ENCODE results near the gene MESD. TPM values are rescaled to one million over a fixed set of nuclear protein-coding genes. Genes with fewer than 3 reads are reported as not detected.

Gene MESD
- polyA plus RNA-seq, 1 donor from 2014 or later: 16.3 TPM

GRCh38 chr15:80929225-80929624 is 60.4 kb downstream of the MESD start:
- H3K79me2 ChIP-seq (replicated peaks; ENCODE audit: insufficient read depth, low read length): no peaks in the 10 kb centered on the region
- H3K9me3 ChIP-seq (ENCODE audit: low read length): no peaks in the 10 kb centered on the region
- H3F3A ChIP-seq (ENCODE audit: insufficient read depth, low read length, poor library complexity, severe bottlenecking): no peaks in the 10 kb centered on the region
- H3K27ac ChIP-seq (ENCODE audit: low read length): no peak overlapping the region
- H4K20me1 ChIP-seq (ENCODE audit: insufficient read depth): no peaks in the 10 kb centered on the region
- H3K9ac ChIP-seq (ENCODE audit: low read length): no peak overlapping the region
- no peak overlapping the region for H3K4me3 ChIP-seq (ENCODE audit: low read length)
- no peaks in the 10 kb centered on the region for H3K36me3 ChIP-seq (ENCODE audit: insufficient read depth, low read length)
- no peak overlapping the region for H3K4me2 ChIP-seq (ENCODE audit: low read length)
- no peak for TF ChIP-seq CTCF (IDR thresholded peaks at IDR 0.05; ENCODE audit: poor library complexity, severe bottlenecking)
- TF ChIP-seq EZH2 (IDR thresholded peaks at IDR 0.05; ENCODE audit: borderline replicate concordance, insufficient read depth, low read length, poor library complexity, severe bottlenecking): no peak
- TF ChIP-seq TAF1 (IDR thresholded peaks at IDR 0.05; ENCODE audit: low read depth): no peak
- no peak for TF ChIP-seq REST (IDR thresholded peaks at IDR 0.05; ENCODE audit: borderline replicate concordance)
- no peak overlapping the region for H2AFZ ChIP-seq (ENCODE audit: low read depth, low read length)
- no peaks in the 10 kb centered on the region for H3K9me2 ChIP-seq (ENCODE audit: insufficient read depth, low read length)
- H3K27me3 ChIP-seq (ENCODE audit: insufficient read depth, low read depth, low read length): no peaks in the 10 kb centered on the region

DNA sequence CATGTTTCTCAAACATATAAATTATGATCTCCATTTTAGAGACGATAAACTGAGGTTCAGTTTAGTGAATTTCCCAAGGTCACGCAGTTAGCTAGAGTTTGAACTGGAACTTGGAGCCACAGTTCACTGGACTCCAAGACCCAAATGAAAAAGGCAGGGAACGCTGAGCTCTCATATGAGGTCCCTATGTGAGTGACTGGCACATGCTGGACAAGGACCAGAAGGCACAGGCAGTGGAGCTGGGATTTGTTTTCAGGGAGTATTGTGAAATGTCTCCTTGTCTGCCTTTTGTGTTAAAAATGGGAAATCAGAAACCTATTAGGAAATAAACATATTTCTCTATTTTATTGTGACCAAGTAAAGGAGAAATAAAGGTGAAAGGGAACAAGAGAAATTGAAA is 63.5 kb downstream of the MESD start:
- Histone ChIP-seq H3K36me3 (ENCODE audit: insufficient read depth, low read length) (no peaks in the 10 kb centered on the region), H4K20me1 (ENCODE audit: insufficient read depth) (no peaks in the 10 kb centered on the region), H3K4me3 (ENCODE audit: low read length) (no peak overlapping the region), H3K9me3 (ENCODE audit: low read length) (no peaks in the 10 kb centered on the region), H3K27me3 (ENCODE audit: insufficient read depth, low read depth, low read length) (no peaks in the 10 kb centered on the region), H3K79me2 (replicated peaks; ENCODE audit: insufficient read depth, low read length) (no peaks in the 10 kb centered on the region), H3K27ac (ENCODE audit: low read length) (no peak overlapping the region), H3K9me2 (ENCODE audit: insufficient read depth, low read length) (no peaks in the 10 kb centered on the region), H3F3A (ENCODE audit: insufficient read depth, low read length, poor library complexity, severe bottlenecking) (no peaks in the 10 kb centered on the region), H2AFZ (ENCODE audit: low read depth, low read length) (no peak overlapping the region), H3K9ac (ENCODE audit: low read length) (no peak overlapping the region), H3K4me2 (ENCODE audit: low read length) (no peak overlapping the region)
- TF ChIP-seq TAF1 (IDR thresholded peaks at IDR 0.05; ENCODE audit: low read depth): no peak
- no peak for TF ChIP-seq CTCF (IDR thresholded peaks at IDR 0.05; ENCODE audit: poor library complexity, severe bottlenecking)
- TF ChIP-seq POLR2AphosphoS5 (IDR thresholded peaks at IDR 0.05): no peak
- no peak for TF ChIP-seq EZH2 (IDR thresholded peaks at IDR 0.05; ENCODE audit: borderline replicate concordance, insufficient read depth, low read length, poor library complexity, severe bottlenecking)
- no peak for TF ChIP-seq SMC3 (conservative IDR thresholded peaks at IDR 0.05; ENCODE audit: poor library complexity)
- TF ChIP-seq RAD21 (conservative IDR thresholded peaks at IDR 0.05): no peak
- TF ChIP-seq EP300 (conservative IDR thresholded peaks at IDR 0.05; ENCODE audit: poor library complexity, severe bottlenecking): no peak
- TF ChIP-seq REST (IDR thresholded peaks at IDR 0.05; ENCODE audit: borderline replicate concordance): no peak
- no peak for TF ChIP-seq MXI1 (conservative IDR thresholded peaks at IDR 0.05; ENCODE audit: poor library complexity, severe bottlenecking)
